ENCODE results near the gene ORM1.

ORM1 gene

GRCh38 chr9:114287763-114288192 lies 35.1 kb upstream of the ORM1 start:
- no peak for DNase-seq (ENCODE audit: low read depth)

GRCh38 chr9:114288193-114289091 lies 34.5 kb upstream of the ORM1 start:
- no peak for DNase-seq (ENCODE audit: low read depth)

- no peak for DNase-seq (ENCODE audit: low read depth)
Observed at GRCh38 chr9:114289106-114289505, 33.8 kb upstream of the ORM1 start.

GRCh38 chr9:114289571-114290481 lies 33.1 kb upstream of the ORM1 start:
- DNase-seq (ENCODE audit: low read depth), result no peak

GRCh38 chr9:114290561-114290986 lies 32.3 kb upstream of the ORM1 start:
- DNase-seq (ENCODE audit: low read depth), result no peak

- DNase-seq (ENCODE audit: low read depth), result no peak
Observed at GRCh38 chr9:114291064-114291474, 31.8 kb upstream of the ORM1 start.

- DNase-seq (ENCODE audit: low read depth), result no peak
Observed at GRCh38 chr9:114291886-114292590, 30.9 kb upstream of the ORM1 start.

- DNase-seq (ENCODE audit: low read depth), result no peak
Observed at GRCh38 chr9:114294664-114295063, 28.2 kb upstream of the ORM1 start.

GRCh38 chr9:114296338-114296737 lies 26.6 kb upstream of the ORM1 start:
- no peak for DNase-seq (ENCODE audit: low read depth)

- no peak for DNase-seq (ENCODE audit: low read depth)
Observed at GRCh38 chr9:114299286-114300152, 23.4 kb upstream of the ORM1 start.

- no peak for DNase-seq (ENCODE audit: low read depth)
Observed at GRCh38 chr9:114300153-114300845, 22.6 kb upstream of the ORM1 start.

GRCh38 chr9:114300846-114301797 lies 21.8 kb upstream of the ORM1 start:
- no peak for DNase-seq (ENCODE audit: low read depth)

- no peak for DNase-seq (ENCODE audit: low read depth)
Observed at GRCh38 chr9:114301798-114302565, 20.9 kb upstream of the ORM1 start.

GRCh38 chr9:114302727-114303126 lies 20.2 kb upstream of the ORM1 start:
- DNase-seq (ENCODE audit: low read depth), result no peak

- no peak for DNase-seq (ENCODE audit: low read depth)
Observed at GRCh38 chr9:114303571-114303970, 19.3 kb upstream of the ORM1 start.

GRCh38 chr9:114303977-114304376 lies 18.9 kb upstream of the ORM1 start:
- no peak for DNase-seq (ENCODE audit: low read depth)

- no peak for DNase-seq (ENCODE audit: low read depth)
Observed at GRCh38 chr9:114304416-114305188, 18.3 kb upstream of the ORM1 start.

GRCh38 chr9:114307899-114308267 lies 15.0 kb upstream of the ORM1 start:
- DNase-seq (ENCODE audit: low read depth), result no peak
